Measurements from ENCODE around the gene SRD5A1.
"Not testable (repeated sequence)": the region's sequence is repeated elsewhere in the genome, so short reads cannot be mapped to it uniquely, and the experiment has no call there.

The SRD5A1 gene

GRCh38 chr5:6652025-6652424 is 18.8 kb downstream of the SRD5A1 start:
- no peak for DNase-seq (ENCODE audit: insufficient read length, low spot score)
- FAIRE-seq = peak; percentile 33
- no peak for TF ChIP-seq POU2F2 (IDR thresholded peaks at IDR 0.05; ENCODE audit: low read depth, low read length)
- no peak for TF ChIP-seq POLR2AphosphoS5 (IDR thresholded peaks at IDR 0.05; ENCODE audit: low read depth, low read length)
- no peak for TF ChIP-seq SPI1 (IDR thresholded peaks at IDR 0.05; ENCODE audit: low read depth, low read length)
- TF ChIP-seq POLR2A (IDR thresholded peaks at IDR 0.05; ENCODE audit: low read depth, low read length) = no peak
- TF ChIP-seq PAX5 (IDR thresholded peaks at IDR 0.05; ENCODE audit: insufficient read depth, low read length, severe bottlenecking) = no peak
- no peak for TF ChIP-seq TAF1 (IDR thresholded peaks at IDR 0.05; ENCODE audit: low read depth, low read length)

GRCh38 chr5:6655432-6655831 is 22.2 kb downstream of the SRD5A1 start:
- no peak for DNase-seq (ENCODE audit: insufficient read length, low spot score)
- no peak for FAIRE-seq
- TF ChIP-seq POLR2A (IDR thresholded peaks at IDR 0.05; ENCODE audit: low read depth, low read length) = no peak
- no peak for TF ChIP-seq SPI1 (IDR thresholded peaks at IDR 0.05; ENCODE audit: low read depth, low read length)
- no peak for TF ChIP-seq POLR2AphosphoS5 (IDR thresholded peaks at IDR 0.05; ENCODE audit: low read depth, low read length)
- TF ChIP-seq POU2F2 (IDR thresholded peaks at IDR 0.05; ENCODE audit: low read depth, low read length) = no peak
- no peak for TF ChIP-seq PAX5 (IDR thresholded peaks at IDR 0.05; ENCODE audit: insufficient read depth, low read length, severe bottlenecking)
- no peak for TF ChIP-seq TAF1 (IDR thresholded peaks at IDR 0.05; ENCODE audit: low read depth, low read length)

- TF ChIP-seq TAF1 (IDR thresholded peaks at IDR 0.05; ENCODE audit: low read depth, low read length) = no peak
- TF ChIP-seq PAX5 (IDR thresholded peaks at IDR 0.05; ENCODE audit: insufficient read depth, low read length, severe bottlenecking) = no peak
- no peak for TF ChIP-seq POLR2A (IDR thresholded peaks at IDR 0.05; ENCODE audit: low read depth, low read length)
- no peak for TF ChIP-seq SPI1 (IDR thresholded peaks at IDR 0.05; ENCODE audit: low read depth, low read length)
- no peak for TF ChIP-seq POLR2AphosphoS5 (IDR thresholded peaks at IDR 0.05; ENCODE audit: low read depth, low read length)
- no peak for TF ChIP-seq POU2F2 (IDR thresholded peaks at IDR 0.05; ENCODE audit: low read depth, low read length)
- FAIRE-seq = no peak
- no peak for DNase-seq (ENCODE audit: insufficient read length, low spot score)
These were observed 23.4 kb downstream of the SRD5A1 start for GRCh38 chr5:6656680-6657079.

- FAIRE-seq (peak; percentile 59), DNase-seq (ENCODE audit: insufficient read length, low spot score) (peak; percentile 48)
- TF ChIP-seq POU2F2 (IDR thresholded peaks at IDR 0.05; ENCODE audit: low read depth, low read length) (no peak), POLR2A (IDR thresholded peaks at IDR 0.05; ENCODE audit: low read depth, low read length) (peak; percentile 45; the same call in 1 of the 2 replicates)
These were observed 26.9 kb downstream of the SRD5A1 start for GRCh38 chr5:6659941-6660684.

- TF ChIP-seq POLR2A (IDR thresholded peaks at IDR 0.05; ENCODE audit: low read depth, low read length) (no peak), POLR2AphosphoS5 (IDR thresholded peaks at IDR 0.05; ENCODE audit: low read depth, low read length) (no peak), SPI1 (IDR thresholded peaks at IDR 0.05; ENCODE audit: low read depth, low read length) (no peak), PAX5 (IDR thresholded peaks at IDR 0.05; ENCODE audit: insufficient read depth, low read length, severe bottlenecking) (no peak), TAF1 (IDR thresholded peaks at IDR 0.05; ENCODE audit: low read depth, low read length) (no peak), POU2F2 (IDR thresholded peaks at IDR 0.05; ENCODE audit: low read depth, low read length) (no peak)
- DNase-seq (ENCODE audit: insufficient read length, low spot score) (no peak), FAIRE-seq (no peak)
These were observed 27.4 kb downstream of the SRD5A1 start for GRCh38 chr5:6660688-6661087.

DNA sequence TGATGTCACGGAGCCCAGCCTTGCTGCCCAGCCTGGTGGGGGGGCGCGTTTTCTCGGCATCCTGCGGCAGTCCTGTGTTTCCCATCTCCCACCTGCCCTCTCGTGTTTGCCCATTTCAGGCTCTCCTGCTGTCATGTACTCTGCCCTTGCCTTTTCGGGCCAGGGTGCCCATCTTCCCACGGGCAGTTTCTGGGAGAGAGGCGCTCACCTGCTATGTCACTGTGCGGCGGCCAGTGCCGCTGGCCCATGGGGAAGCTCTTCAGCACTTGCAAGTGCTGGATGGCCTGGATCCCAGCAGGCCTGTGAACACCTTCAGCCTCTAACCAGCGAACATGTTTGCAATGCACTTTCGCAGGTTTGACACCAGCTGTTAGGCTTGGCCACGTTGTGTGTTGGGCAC is 33.5 kb downstream of the SRD5A1 start:
- no peak for FAIRE-seq

DNA sequence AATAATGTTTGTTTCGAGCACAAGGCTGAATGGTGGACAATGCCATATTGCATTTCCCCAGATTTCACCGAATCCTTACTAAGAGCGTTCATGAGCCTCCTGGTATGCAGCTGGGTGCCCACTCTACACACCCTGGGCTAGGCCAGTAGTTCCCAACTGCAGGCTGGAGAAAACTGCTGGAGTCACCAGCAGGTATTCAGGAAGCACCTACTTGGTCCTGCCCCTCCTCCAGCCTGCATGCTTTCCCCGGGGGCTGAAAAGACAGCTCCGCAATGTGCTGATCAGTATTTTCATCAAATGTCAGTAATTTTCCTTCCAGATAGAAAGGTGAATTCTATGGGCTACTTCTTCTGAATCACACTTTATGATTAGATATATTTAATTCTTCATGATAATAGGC is 34.4 kb downstream of the SRD5A1 start:
- no peak for DNase-seq (ENCODE audit: insufficient read length, low spot score)
- no peak for TF ChIP-seq POLR2A (IDR thresholded peaks at IDR 0.05; ENCODE audit: low read depth, low read length)
- no peak for TF ChIP-seq PAX5 (IDR thresholded peaks at IDR 0.05; ENCODE audit: insufficient read depth, low read length, severe bottlenecking)
- TF ChIP-seq SPI1 (IDR thresholded peaks at IDR 0.05; ENCODE audit: low read depth, low read length) = no peak
- no peak for TF ChIP-seq TAF1 (IDR thresholded peaks at IDR 0.05; ENCODE audit: low read depth, low read length)
- TF ChIP-seq POU2F2 (IDR thresholded peaks at IDR 0.05; ENCODE audit: low read depth, low read length) = no peak
- TF ChIP-seq POLR2AphosphoS5 (IDR thresholded peaks at IDR 0.05; ENCODE audit: low read depth, low read length) = no peak
- FAIRE-seq = no peak

More for the DNA sequence above, 33.5 kb downstream of the SRD5A1 start:
- DNase-seq (ENCODE audit: insufficient read length, low spot score) = no peak
- TF ChIP-seq POU2F2 (IDR thresholded peaks at IDR 0.05; ENCODE audit: low read depth, low read length) (no peak), SPI1 (IDR thresholded peaks at IDR 0.05; ENCODE audit: low read depth, low read length) (no peak), TAF1 (IDR thresholded peaks at IDR 0.05; ENCODE audit: low read depth, low read length) (no peak), PAX5 (IDR thresholded peaks at IDR 0.05; ENCODE audit: insufficient read depth, low read length, severe bottlenecking) (no peak), POLR2AphosphoS5 (IDR thresholded peaks at IDR 0.05; ENCODE audit: low read depth, low read length) (no peak), POLR2A (IDR thresholded peaks at IDR 0.05; ENCODE audit: low read depth, low read length) (no peak)

- DNase-seq (ENCODE audit: insufficient read length, low spot score); FAIRE-seq: not testable (repeated sequence)
These were observed 35.5 kb downstream of the SRD5A1 start for GRCh38 chr5:6668717-6669116.

GRCh38 chr5:6673031-6673430 is 39.8 kb downstream of the SRD5A1 start:
- FAIRE-seq = no peak
- TF ChIP-seq POU2F2 (IDR thresholded peaks at IDR 0.05; ENCODE audit: low read depth, low read length) = no peak
- no peak for TF ChIP-seq POLR2A (IDR thresholded peaks at IDR 0.05; ENCODE audit: low read depth, low read length)
- no peak for TF ChIP-seq POLR2AphosphoS5 (IDR thresholded peaks at IDR 0.05; ENCODE audit: low read depth, low read length)
- no peak for TF ChIP-seq PAX5 (IDR thresholded peaks at IDR 0.05; ENCODE audit: insufficient read depth, low read length, severe bottlenecking)
- no peak for TF ChIP-seq TAF1 (IDR thresholded peaks at IDR 0.05; ENCODE audit: low read depth, low read length)
- no peak for TF ChIP-seq SPI1 (IDR thresholded peaks at IDR 0.05; ENCODE audit: low read depth, low read length)

DNA sequence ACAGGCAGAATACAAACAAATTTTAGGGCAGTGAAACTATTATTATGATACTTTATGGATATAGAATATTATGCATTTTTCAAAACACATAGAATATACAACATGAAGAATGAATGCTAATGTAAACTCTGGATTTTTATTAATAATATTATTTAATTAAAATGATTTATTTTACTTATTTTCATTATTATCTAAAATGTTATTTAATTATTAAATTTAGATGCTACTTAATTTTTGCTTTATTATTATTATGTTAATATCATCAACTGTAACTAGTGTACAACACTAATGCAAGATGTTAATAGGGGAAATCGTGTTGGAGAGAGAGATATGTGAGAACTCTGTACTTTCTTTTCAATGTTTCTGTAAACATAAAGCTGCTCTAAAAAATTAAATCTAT is 40.7 kb downstream of the SRD5A1 start:
- FAIRE-seq (no peak), DNase-seq (ENCODE audit: insufficient read length, low spot score) (no peak)
- TF ChIP-seq PAX5 (IDR thresholded peaks at IDR 0.05; ENCODE audit: insufficient read depth, low read length, severe bottlenecking) (no peak), POLR2AphosphoS5 (IDR thresholded peaks at IDR 0.05; ENCODE audit: low read depth, low read length) (no peak), POLR2A (IDR thresholded peaks at IDR 0.05; ENCODE audit: low read depth, low read length) (no peak), SPI1 (IDR thresholded peaks at IDR 0.05; ENCODE audit: low read depth, low read length) (no peak), TAF1 (IDR thresholded peaks at IDR 0.05; ENCODE audit: low read depth, low read length) (no peak), POU2F2 (IDR thresholded peaks at IDR 0.05; ENCODE audit: low read depth, low read length) (no peak)

More at GRCh38 chr5:6673031-6673430, 39.8 kb downstream of the SRD5A1 start:
- DNase-seq (ENCODE audit: insufficient read length, low spot score) = no peak

All from GM12891 (cell line).